HepG2 (cell line): Measurements from ENCODE around the gene SMPD2. TPM values are rescaled to one million over a fixed set of nuclear protein-coding genes. Genes with fewer than 3 reads are reported as not detected.

Source experiments
- ATAC-seq: fragments of 200-7000 bp; cut with Tn5 transposase; 3 replicates; pipeline ENCODE4 v1.9.1; 2020; ENCODE audit warnings: mild to moderate bottlenecking, moderate library complexity
- BruUV-seq: library from RNA; stranded (reverse); fragments of 400-500 nt; replicated peaks from 2 replicates; lab custom pipeline; 2021; lab: Mats Ljungman, UMichigan
- CTCF ChIA-PET: fragments of 300-600 bp; formaldehyde crosslinking; extraction: SDS; loops from one replicate; lab custom pipeline; 2021; ENCODE audit warnings: low total read pairs, inconsistent platforms, low intra/inter-chr PET ratio; lab: Yijun Ruan, JAX
- POLR2A ChIA-PET: fragments of 350-600 bp; sonication (Branson Sonifier 250); formaldehyde crosslinking; loops from one replicate; lab custom pipeline; 2020; ENCODE audit warnings: antibody characterized with exemption, inconsistent platforms; lab: Yijun Ruan, JAX
- DNase-seq: peaks from one replicate; pipeline ENCODE4 v3.0.0-alpha.2; 2015; ENCODE audit warnings: low spot score
- FAIRE-seq: peaks from 3 replicates; lab custom pipeline; 2011; peaks lifted over from hg19 to GRCh38; lab: Jason Lieb, UNC
- H2AFZ ChIP-seq: one replicate; pipeline ENCODE4 v1.6.1; 2011; ENCODE audit warnings: low read length, inconsistent platforms
- H3K27ac ChIP-seq: fragments of 300-600 bp; 3 replicates; pipeline ENCODE4 v1.8.0; 2011; ENCODE audit warnings: mixed run types, mild to moderate bottlenecking, mixed read lengths, low read length, inconsistent platforms; ENCODE audit not compliant: insufficient read depth; ENCODE audit errors: extremely low read length
- H3K27me3 ChIP-seq, 2 experiments: fragments of 200-600 bp in 1 of 2; 2 replicates in 1 of 2; 3 replicates in 1 of 2; pipeline versions ENCODE4 v1.6.0 to v1.8.0; 2011; ENCODE audit warnings: low read length in 2 of 2, mild to moderate bottlenecking in 2 of 2, moderate library complexity in 2 of 2, inconsistent platforms in 1 of 2; ENCODE audit not compliant: insufficient read depth in 2 of 2, control insufficient read depth in 1 of 2
- H3K36me3 ChIP-seq, 2 experiments: fragments of 200-600 bp in 1 of 2; replicated peaks in 1 of 2; 2 replicates in 1 of 2; 3 replicates in 1 of 2; pipeline versions ENCODE4 v1.5.1 to v1.8.0; 2011; ENCODE audit warnings: low read length in 2 of 2, inconsistent platforms in 1 of 2; ENCODE audit not compliant: insufficient read depth in 2 of 2, control insufficient read depth in 1 of 2
- H3K4me1 ChIP-seq: 2 replicates; pipeline ENCODE4 v1.5.1; 2012; ENCODE audit warnings: low read length, inconsistent platforms; ENCODE audit not compliant: insufficient read depth
- H3K4me2 ChIP-seq: 2 replicates; pipeline ENCODE4 v1.6.0; 2011; ENCODE audit warnings: low read depth, low read length, inconsistent platforms
- H3K4me3 ChIP-seq, 3 experiments: fragments of 200-600 bp in 1 of 3; sonication (generic), shearing (Covaris generic) in 1 of 3; replicated peaks in 1 of 3; 2 replicates each; pipeline ENCODE4 v1.5.1; 2011 to 2016; ENCODE audit warnings: low read length in 3 of 3, inconsistent platforms in 2 of 3, low read depth in 2 of 3, mild to moderate bottlenecking in 2 of 3, control low read depth in 1 of 3, mixed read lengths in 1 of 3; ENCODE audit not compliant: insufficient read depth in 1 of 3
- H3K79me2 ChIP-seq: one replicate; pipeline ENCODE4 v1.6.1; 2011; ENCODE audit warnings: low read length, inconsistent platforms; ENCODE audit not compliant: insufficient read depth
- H3K9ac ChIP-seq: 2 replicates; pipeline ENCODE4 v1.6.0; 2011; ENCODE audit warnings: mild to moderate bottlenecking, low read depth, low read length, inconsistent platforms; ENCODE audit not compliant: insufficient read depth
- H3K9me3 ChIP-seq: 2 replicates; pipeline ENCODE4 v1.5.1; 2012; ENCODE audit warnings: mild to moderate bottlenecking, low read length
- H4K20me1 ChIP-seq: 2 replicates; pipeline ENCODE4 v1.6.0; 2011; ENCODE audit warnings: inconsistent platforms, mild to moderate bottlenecking, low read length, moderate library complexity; ENCODE audit not compliant: insufficient read depth
- AKAP8 ChIP-seq: sonication (generic); formaldehyde crosslinking; IDR thresholded peaks from 2 replicates; pipeline ENCODE4 v1.5.1; 2020; ENCODE audit warnings: mild to moderate bottlenecking, missing genetic modification reagents
- EZH2 ChIP-seq: conservative IDR thresholded peaks from 2 replicates; pipeline ENCODE4 v1.6.1; 2012; ENCODE audit warnings: mild to moderate bottlenecking, low read depth, low read length, moderate library complexity
- KLF11 ChIP-seq: IDR thresholded peaks from 2 replicates; pipeline ENCODE4 v1.6.1; 2016; ENCODE audit warnings: missing compliant biosample characterization
- NFE2 ChIP-seq: sonication (generic); formaldehyde crosslinking; IDR thresholded peaks from 2 replicates; pipeline ENCODE4 v1.4.0; 2020; ENCODE audit warnings: missing genetic modification reagents
- TBX3 ChIP-seq: fragments of 450-650 bp; IDR thresholded peaks from 2 replicates; pipeline ENCODE4 v1.6.1; 2017; ENCODE audit warnings: antibody characterized with exemption, mild to moderate bottlenecking, inconsistent platforms, borderline replicate concordance
- THRA ChIP-seq: sonication (generic); formaldehyde crosslinking; IDR thresholded peaks from 2 replicates; pipeline ENCODE4 v1.4.0; 2020; ENCODE audit warnings: missing genetic modification reagents, borderline replicate concordance
- TOE1 ChIP-seq: sonication (generic); formaldehyde crosslinking; IDR thresholded peaks from 2 replicates; pipeline ENCODE4 v1.4.0; 2020; ENCODE audit warnings: mild to moderate bottlenecking, missing genetic modification reagents
- ZBTB10 ChIP-seq: sonication (generic); formaldehyde crosslinking; IDR thresholded peaks from 2 replicates; pipeline ENCODE4 v1.4.0; 2020; ENCODE audit warnings: missing genetic modification reagents, borderline replicate concordance
- ZBTB34 ChIP-seq: sonication (generic); formaldehyde crosslinking; IDR thresholded peaks from 2 replicates; pipeline ENCODE4 v1.8.0; 2022; ENCODE audit warnings: mild to moderate bottlenecking, missing genetic modification reagents
- ZNF672 ChIP-seq: sonication (generic); formaldehyde crosslinking; IDR thresholded peaks from 2 replicates; pipeline ENCODE4 v1.8.1; 2022; ENCODE audit warnings: missing genetic modification reagents
- ZNF691 ChIP-seq: sonication (generic); formaldehyde crosslinking; IDR thresholded peaks from 2 replicates; pipeline ENCODE4 v1.4.0; 2020; ENCODE audit warnings: missing genetic modification reagents, low read depth, mild to moderate bottlenecking, borderline replicate concordance
- ZNF75D ChIP-seq: sonication (generic); formaldehyde crosslinking; IDR thresholded peaks from 2 replicates; pipeline ENCODE4 v1.8.1; 2023; ENCODE audit warnings: missing genetic modification reagents, mild to moderate bottlenecking, borderline replicate concordance
- WGBS: methylation state at CpG from one replicate; pipeline ENCODE4 v1.1.6; 2017; ENCODE audit warnings: low lambda C conversion rate; 5-methylcytosine and 5-hydroxymethylcytosine counted together
- in situ Hi-C: cut with HindIII; loops from 2 replicates; pipeline ENCODE4 v1.10.0; 2017; ENCODE audit warnings: low pct_unique_long_range_greater_than_20kb; ENCODE audit not compliant: extremely low pct_ligation_motif_present
- intact Hi-C: fragments of 100-400 bp; cut with micrococcal nuclease; formaldehyde crosslinking; loops from one replicate; pipeline ENCODE4 v1.10.0; 2022; ENCODE audit not compliant: unreplicated experiment
- polyA plus RNA-seq, 8 experiments: library from polyadenylated mRNA; depleted of rRNA in 3 of 8; stranded (reverse) in 7 of 8; unstranded in 1 of 8; fragments of >200 nt; fragmentation: Illumina TruSeq in 4 of 8; extraction: Trizol in 4 of 8; gene quantifications; 2 replicates each; pipeline versions ENCODE4 v1.2.1 to v1.2.3, GENCODE V29; 2011 to 2016; ENCODE audit warnings: low read depth in 4 of 8, missing spikeins in 1 of 8, mixed read lengths in 1 of 8; ENCODE audit not compliant: insufficient read depth in 1 of 8
- total RNA-seq, 5 experiments: library from RNA; depleted of rRNA; stranded (reverse); fragments of >200 nt; fragmentation: Illumina TruSeq; extraction: Trizol; gene quantifications; 2 replicates each; pipeline ENCODE4 v1.2.3, GENCODE V29; 2016; ENCODE audit warnings: low read depth in 1 of 5

Gene SMPD2
- total and polyA plus RNA-seq, 2 of the 13 experiments (the other 11 are each of a cell fraction or from before 2014, with no cell fraction given): 5.9 to 10.6 TPM

DNA sequence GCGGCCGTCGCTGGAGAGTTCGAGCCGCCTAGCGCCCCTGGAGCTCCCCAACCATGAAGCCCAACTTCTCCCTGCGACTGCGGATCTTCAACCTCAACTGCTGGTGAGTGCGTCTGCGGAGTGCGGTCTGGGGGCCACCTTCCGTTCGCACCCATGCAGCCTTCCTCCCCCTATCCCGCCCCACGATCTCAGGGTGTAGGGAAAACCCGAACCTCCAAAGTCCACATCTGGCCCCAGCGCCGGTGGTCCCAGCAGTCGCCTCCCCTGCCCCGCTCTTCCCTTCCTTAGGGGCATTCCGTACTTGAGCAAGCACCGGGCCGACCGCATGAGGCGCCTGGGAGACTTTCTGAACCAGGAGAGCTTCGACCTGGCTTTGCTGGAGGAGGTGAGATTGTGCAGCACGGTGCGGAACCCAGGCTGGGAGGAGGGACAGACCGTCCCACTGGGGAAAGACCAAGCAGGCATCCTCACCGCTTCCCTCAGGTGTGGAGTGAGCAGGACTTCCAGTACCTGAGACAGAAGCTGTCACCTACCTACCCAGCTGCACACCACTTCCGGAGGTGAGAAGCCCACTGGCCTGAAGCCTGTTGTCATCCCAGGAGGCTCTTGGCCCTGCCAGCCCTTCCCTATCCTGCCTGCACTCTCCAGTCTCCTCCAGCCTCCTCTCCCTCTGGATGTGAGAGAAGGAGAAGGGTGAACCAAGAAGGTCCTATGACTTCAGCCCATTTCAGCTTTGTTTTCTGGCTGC, 719 bp downstream of the SMPD2 start (continued):
- no peak for TF ChIP-seq ZBTB10 (CRISPR knock-in tag)
- 0 out of 2 replicates have a peak, but pooled peaks have one; percentile 35 for TF ChIP-seq ZNF691
- TF ChIP-seq ZNF75D (CRISPR knock-in tag): no peak

GRCh38 chr6:109442393-109442924, 1.9 kb downstream of the SMPD2 start:
- H3K9me3 ChIP-seq: no peaks in the 10 kb centered on the region
- 96% methylated on average over 6 of the region's 6 CpGs for WGBS
- peak overlapping the region; percentile 93; the same call in 1 of the 2 replicates for H3K4me2 ChIP-seq
- H3K27ac ChIP-seq: no peak overlapping the region
- BruUV-seq: no TSS peak
- DNase-seq (no peak), ATAC-seq (no peak), FAIRE-seq (no peak)
- no peak overlapping the region for H3K4me3 ChIP-seq
- no peak overlapping the region for H3K9ac ChIP-seq
- no peaks in the 10 kb centered on the region for H4K20me1 ChIP-seq
- peaks cover 2 to 10% of the 10 kb centered on the region in 2 experiments; a peak in 3 of 5 replicates for H3K36me3 ChIP-seq
- in situ Hi-C loops: loop anchor here (5.0 kb wide), 1 partner anchor 60 kb away; the partner anchor contains the start of gene CD164
- no peaks in the 10 kb centered on the region; a peak in 1 of 5 replicates for H3K27me3 ChIP-seq
- H3K79me2 ChIP-seq: peaks cover 9% of the 10 kb centered on the region
- peaks cover 25% of the 10 kb centered on the region for H3K4me1 ChIP-seq
- no peak overlapping the region for H2AFZ ChIP-seq
- intact Hi-C loops: no loop called here
- POLR2A ChIA-PET: interaction anchor here (1.4 to 3.8 kb wide), 4 partner anchors 12 to 60 kb away, joined by 3 to 29 read pairs (median 13); partner anchors contain the start of genes CD164 and MICAL1
- CTCF ChIA-PET: no interaction called here
- TF ChIP-seq THRA (no peak), KLF11 (CRISPR knock-in tag) (no peak), EZH2 (no peak), TBX3 (no peak), TOE1 (CRISPR knock-in tag) (no peak), ZNF672 (CRISPR knock-in tag) (no peak), AKAP8 (CRISPR knock-in tag) (no peak), NFE2 (no peak), ZBTB34 (CRISPR knock-in tag) (no peak)
